Measurements from ENCODE around the gene KLHL2.

GRCh38 chr4:165248102-165248501 is 40.7 kb downstream of the KLHL2 start:
- TF ChIP-seq SUZ12 (IDR thresholded peaks at IDR 0.05; ENCODE audit: extremely low read depth, insufficient read depth, insufficient read length): no peak
- TF ChIP-seq ZNF274 (IDR thresholded peaks at IDR 0.05; ENCODE audit: low read depth, low read length): no peak
- no peak for TF ChIP-seq YY1 (IDR thresholded peaks at IDR 0.05; ENCODE audit: insufficient read depth, insufficient read length)

Measured in NT2/D1 (cell line).